IMR-90 (cell line): ENCODE data around the gene FAF2.

Experiments used
- CTCF ChIP-seq: conservative IDR thresholded peaks from 2 replicates; pipeline ENCODE4 v1.5.1; 2012; ENCODE audit warnings: mild to moderate bottlenecking, low read depth, low read length, improper control_type of control experiment
- POLR2A ChIP-seq: IDR thresholded peaks from 2 replicates; pipeline ENCODE4 v1.6.1; 2012; ENCODE audit warnings: mild to moderate bottlenecking, low read depth, low read length

GRCh38 chr5:176540956-176541337, 92.8 kb downstream of the FAF2 start:
- TF ChIP-seq CTCF (no peak), POLR2A (no peak)
